NCI-H82 treated with DMSO at 0.1 percent for 48 hours (cell line): Measurements from ENCODE around the gene MTX2.
"Not testable (repeated sequence)": the region's sequence is repeated elsewhere in the genome, so short reads cannot be mapped to it uniquely, and the experiment has no call there.

ENCODE experiments used
- DNase-seq: peaks from one replicate; lab custom pipeline; 2025; ENCODE audit not compliant: unreplicated experiment; lab: John Stamatoyannopoulos, UW

Gene MTX2

GRCh38 chr2:176285321-176285720, 16.1 kb downstream of the MTX2 start:
- DNase-seq: no peak

GRCh38 chr2:176291335-176291734, 22.1 kb downstream of the MTX2 start:
- DNase-seq: no peak

- no peak for DNase-seq
These were observed 22.6 kb downstream of the MTX2 start for GRCh38 chr2:176291809-176292283.

GRCh38 chr2:176292608-176293007, 23.4 kb downstream of the MTX2 start:
- no peak for DNase-seq

- DNase-seq: no peak
These were observed 24.1 kb downstream of the MTX2 start for GRCh38 chr2:176293334-176293733.

GRCh38 chr2:176297067-176297466, 27.8 kb downstream of the MTX2 start:
- DNase-seq: peak; percentile 59

GRCh38 chr2:176297737-176298136, 28.5 kb downstream of the MTX2 start:
- no peak for DNase-seq

- not testable (repeated sequence) for DNase-seq
These were observed 36.8 kb downstream of the MTX2 start for GRCh38 chr2:176306020-176306419.

- DNase-seq: no peak
These were observed 48.0 kb downstream of the MTX2 start for GRCh38 chr2:176317199-176317598.

GRCh38 chr2:176317623-176318065, 48.4 kb downstream of the MTX2 start:
- no peak for DNase-seq

GRCh38 chr2:176321916-176322315, 52.7 kb downstream of the MTX2 start:
- DNase-seq: no peak

- no peak for DNase-seq
These were observed 55.6 kb downstream of the MTX2 start for GRCh38 chr2:176324862-176325261.

GRCh38 chr2:176325732-176326131, 56.5 kb downstream of the MTX2 start:
- no peak for DNase-seq

- no peak for DNase-seq
These were observed 58.9 kb downstream of the MTX2 start for GRCh38 chr2:176328149-176328548.

GRCh38 chr2:176330612-176331011, 61.4 kb downstream of the MTX2 start:
- no peak for DNase-seq

GRCh38 chr2:176331646-176332045, 62.4 kb downstream of the MTX2 start:
- no peak for DNase-seq

GRCh38 chr2:176334729-176335128, 65.5 kb downstream of the MTX2 start:
- no peak for DNase-seq

GRCh38 chr2:176338395-176338794, 69.2 kb downstream of the MTX2 start:
- DNase-seq: no peak

GRCh38 chr2:176339208-176339607, 70.0 kb downstream of the MTX2 start:
- DNase-seq: no peak

GRCh38 chr2:176356251-176356650, 87.0 kb downstream of the MTX2 start:
- no peak for DNase-seq

GRCh38 chr2:176364273-176364977, 95.2 kb downstream of the MTX2 start:
- DNase-seq: no peak

GRCh38 chr2:176368349-176368748, 99.1 kb downstream of the MTX2 start:
- no peak for DNase-seq
